ENCODE measurements around the gene PIK3C2G. TPM values are rescaled to one million over a fixed set of nuclear protein-coding genes. Genes with fewer than 3 reads are reported as not detected.

PIK3C2G gene
- total RNA-seq, 1 donor from 2014 or later: not detected

- H3K36me3 ChIP-seq: no peaks in the 10 kb centered on the region
- no peak overlapping the region for H3K27ac ChIP-seq
- H3K27me3 Mint-ChIP-seq (ENCODE audit: insufficient read depth, low read depth): no peaks in the 10 kb centered on the region
- H3K4me1 Mint-ChIP-seq: peaks cover 11% of the 10 kb centered on the region
- no peak for TF ChIP-seq EZH2phosphoT487 (IDR thresholded peaks at IDR 0.05)
- no peak for TF ChIP-seq EZH2 (IDR thresholded peaks at IDR 0.05)
- no peak for TF ChIP-seq CTCF (IDR thresholded peaks at IDR 0.05)
- H2AFZ ChIP-seq (replicated peaks): no peak overlapping the region
- no peak for DNase-seq (ENCODE audit: low spot score)
- no peak overlapping the region for H3K4me3 Mint-ChIP-seq
- H3K4me3 ChIP-seq: no peak overlapping the region
- H3K9ac ChIP-seq: no peak overlapping the region
- no peak overlapping the region for H3K4me2 ChIP-seq
- H4K20me1 ChIP-seq (ENCODE audit: low read depth): no peaks in the 10 kb centered on the region
- no peaks in the 10 kb centered on the region for H3K9me3 Mint-ChIP-seq
- no peaks in the 10 kb centered on the region for H3K79me2 ChIP-seq (ENCODE audit: low read depth)
- no peaks in the 10 kb centered on the region for H3F3A ChIP-seq (ENCODE audit: low read depth)
- no peaks in the 10 kb centered on the region for H3K9me3 ChIP-seq (ENCODE audit: low read depth)
- H3K27me3 ChIP-seq: no peaks in the 10 kb centered on the region
- no peak overlapping the region for H3K27ac Mint-ChIP-seq
- no peaks in the 10 kb centered on the region for H3K36me3 Mint-ChIP-seq
- H3K4me1 ChIP-seq: peaks cover 1% of the 10 kb centered on the region
Observed at GRCh38 chr12:18340186-18340585, 78.9 kb downstream of the PIK3C2G start.

- H3K4me3 ChIP-seq: no peak overlapping the region
- H3K9ac ChIP-seq: no peak overlapping the region
- H3K4me1 ChIP-seq: peaks cover 3% of the 10 kb centered on the region
- no peak overlapping the region for H2AFZ ChIP-seq (replicated peaks)
- H3K27ac ChIP-seq: no peak overlapping the region
- no peaks in the 10 kb centered on the region for H4K20me1 ChIP-seq (ENCODE audit: low read depth)
- DNase-seq (ENCODE audit: low spot score): no peak
- Mint-ChIP-seq H3K9me3 (no peaks in the 10 kb centered on the region), H3K36me3 (no peaks in the 10 kb centered on the region), H3K4me3 (no peak overlapping the region), H3K27ac (no peak overlapping the region), H3K4me1 (peaks cover 13% of the 10 kb centered on the region), H3K27me3 (ENCODE audit: insufficient read depth, low read depth) (no peaks in the 10 kb centered on the region)
- H3K36me3 ChIP-seq: no peaks in the 10 kb centered on the region
- TF ChIP-seq CTCF (IDR thresholded peaks at IDR 0.05) (no peak), EZH2phosphoT487 (IDR thresholded peaks at IDR 0.05) (no peak), EZH2 (IDR thresholded peaks at IDR 0.05) (no peak)
- H3K9me3 ChIP-seq (ENCODE audit: low read depth): no peaks in the 10 kb centered on the region
- H3K4me2 ChIP-seq: no peak overlapping the region
- H3F3A ChIP-seq (ENCODE audit: low read depth): no peaks in the 10 kb centered on the region
- H3K27me3 ChIP-seq: no peaks in the 10 kb centered on the region
- H3K79me2 ChIP-seq (ENCODE audit: low read depth): no peaks in the 10 kb centered on the region
Observed at GRCh38 chr12:18340786-18341185, 79.5 kb downstream of the PIK3C2G start.

- no peaks in the 10 kb centered on the region for H3K79me2 ChIP-seq (ENCODE audit: low read depth)
- no peaks in the 10 kb centered on the region for H3K36me3 ChIP-seq
- H3K4me3 Mint-ChIP-seq: no peak overlapping the region
- no peak overlapping the region for H3K9ac ChIP-seq
- no peak overlapping the region for H2AFZ ChIP-seq (replicated peaks)
- no peaks in the 10 kb centered on the region for H3K27me3 Mint-ChIP-seq (ENCODE audit: insufficient read depth, low read depth)
- TF ChIP-seq EZH2phosphoT487 (IDR thresholded peaks at IDR 0.05): no peak
- TF ChIP-seq CTCF (IDR thresholded peaks at IDR 0.05): no peak
- TF ChIP-seq EZH2 (IDR thresholded peaks at IDR 0.05): no peak
- no peak overlapping the region for H3K27ac ChIP-seq
- DNase-seq (ENCODE audit: low spot score): no peak
- no peaks in the 10 kb centered on the region for H3K9me3 ChIP-seq (ENCODE audit: low read depth)
- H3K4me1 ChIP-seq: peaks cover 3% of the 10 kb centered on the region
- no peaks in the 10 kb centered on the region for H3F3A ChIP-seq (ENCODE audit: low read depth)
- H3K27ac Mint-ChIP-seq: no peak overlapping the region
- H3K9me3 Mint-ChIP-seq: no peaks in the 10 kb centered on the region
- peaks cover 13% of the 10 kb centered on the region for H3K4me1 Mint-ChIP-seq
- H3K36me3 Mint-ChIP-seq: no peaks in the 10 kb centered on the region
- H3K27me3 ChIP-seq: no peaks in the 10 kb centered on the region
- H4K20me1 ChIP-seq (ENCODE audit: low read depth): no peaks in the 10 kb centered on the region
- no peak overlapping the region for H3K4me3 ChIP-seq
- H3K4me2 ChIP-seq: no peak overlapping the region
Observed at GRCh38 chr12:18343708-18344107, 82.4 kb downstream of the PIK3C2G start.
